OCI-LY7 (cell line): ENCODE data around the gene DBF4B.

Experiments used
- EZH2phosphoT487 ChIP-seq: fragments of 200-600 bp; sonication (generic); IDR thresholded peaks from 2 replicates; pipeline ENCODE4 v1.6.1; 2018; ENCODE audit warnings: low read depth, borderline replicate concordance, mild to moderate bottlenecking, mixed run types, antibody characterized with exemption, low read length, moderate library complexity, mixed read lengths
- TF ChIP-seq, protein P1 (sequence below): fragments of 200-600 bp; sonication (generic); conservative IDR thresholded peaks from 2 replicates; pipeline ENCODE4 v1.5.1; 2014; ENCODE audit warnings: mild to moderate bottlenecking, antibody characterized with exemption, low read length, moderate library complexity, mixed read lengths

- TF ChIP-seq, protein P1, sequence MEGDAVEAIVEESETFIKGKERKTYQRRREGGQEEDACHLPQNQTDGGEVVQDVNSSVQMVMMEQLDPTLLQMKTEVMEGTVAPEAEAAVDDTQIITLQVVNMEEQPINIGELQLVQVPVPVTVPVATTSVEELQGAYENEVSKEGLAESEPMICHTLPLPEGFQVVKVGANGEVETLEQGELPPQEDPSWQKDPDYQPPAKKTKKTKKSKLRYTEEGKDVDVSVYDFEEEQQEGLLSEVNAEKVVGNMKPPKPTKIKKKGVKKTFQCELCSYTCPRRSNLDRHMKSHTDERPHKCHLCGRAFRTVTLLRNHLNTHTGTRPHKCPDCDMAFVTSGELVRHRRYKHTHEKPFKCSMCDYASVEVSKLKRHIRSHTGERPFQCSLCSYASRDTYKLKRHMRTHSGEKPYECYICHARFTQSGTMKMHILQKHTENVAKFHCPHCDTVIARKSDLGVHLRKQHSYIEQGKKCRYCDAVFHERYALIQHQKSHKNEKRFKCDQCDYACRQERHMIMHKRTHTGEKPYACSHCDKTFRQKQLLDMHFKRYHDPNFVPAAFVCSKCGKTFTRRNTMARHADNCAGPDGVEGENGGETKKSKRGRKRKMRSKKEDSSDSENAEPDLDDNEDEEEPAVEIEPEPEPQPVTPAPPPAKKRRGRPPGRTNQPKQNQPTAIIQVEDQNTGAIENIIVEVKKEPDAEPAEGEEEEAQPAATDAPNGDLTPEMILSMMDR = no peak
- no peak for TF ChIP-seq EZH2phosphoT487
Measured at GRCh38 chr17:44757918-44758413, 49.5 kb downstream of the DBF4B start.
